K562 (cell line): ENCODE results near the gene DNAJC13. TPM values are rescaled to one million over a fixed set of nuclear protein-coding genes. Genes with fewer than 3 reads are reported as not detected.

Experiments
- ATAC-seq: fragments of 200-7000 bp; cut with Tn5 transposase; 3 replicates; pipeline ENCODE4 v1.9.1; 2020; ENCODE audit warnings: moderate library complexity
- BruUV-seq: library from RNA; stranded (reverse); fragments of 400-500 nt; replicated peaks from 2 replicates; lab custom pipeline; 2021; lab: Mats Ljungman, UMichigan
- CTCF ChIA-PET: fragments of 300-600 bp; formaldehyde crosslinking; extraction: SDS; loops from one replicate; lab custom pipeline; 2021; ENCODE audit warnings: low intra/inter-chr PET ratio; lab: Yijun Ruan, JAX
- POLR2A ChIA-PET: fragments of 300-600, 350-650 bp; sonication (Branson Sonifier 250); formaldehyde crosslinking; extraction: SDS; loops from one replicate; lab custom pipeline; 2021; ENCODE audit warnings: antibody characterized with exemption, inconsistent platforms; lab: Yijun Ruan, JAX
- DNase-seq, 4 experiments: peaks; one replicate each; pipeline versions ENCODE4 v3.0.0 to v3.0.0-alpha.2; 2011 to 2018; ENCODE audit warnings: low spot score in 3 of 4, mixed read lengths in 3 of 4; ENCODE audit errors: extremely low read depth in 1 of 4
- FAIRE-seq: peaks from 2 replicates; lab custom pipeline; 2011; peaks lifted over from hg19 to GRCh38; lab: Jason Lieb, UNC
- H2AFZ ChIP-seq: 2 replicates; pipeline ENCODE4 v1.6.0; 2011; ENCODE audit warnings: low read depth, low read length, control low read depth, inconsistent platforms
- H3K27ac ChIP-seq: fragments of 200-600 bp; 3 replicates; pipeline ENCODE4 v1.8.0; 2011; ENCODE audit warnings: low read depth, mild to moderate bottlenecking, control low read depth, inconsistent platforms, low read length, moderate library complexity, mixed read lengths; ENCODE audit errors: extremely low read depth
- H3K27me3 ChIP-seq, 2 experiments: fragments of 300-600 bp in 1 of 2; 2 replicates in 1 of 2; 3 replicates in 1 of 2; pipeline versions ENCODE4 v1.6.0 to v1.8.0; 2011; ENCODE audit warnings: inconsistent platforms in 2 of 2, low read length in 2 of 2, mild to moderate bottlenecking in 1 of 2, mixed read lengths in 1 of 2, moderate library complexity in 1 of 2; ENCODE audit not compliant: control insufficient read depth in 2 of 2, insufficient read depth in 2 of 2
- H3K36me3 ChIP-seq: fragments of 300-600 bp; 3 replicates; pipeline ENCODE4 v1.8.0; 2011; ENCODE audit warnings: mild to moderate bottlenecking, low read length, inconsistent platforms; ENCODE audit not compliant: control insufficient read depth, insufficient read depth
- H3K4me1 ChIP-seq, 2 experiments: fragments of 200-600 bp in 1 of 2; replicated peaks in 1 of 2; 2 replicates in 1 of 2; 3 replicates in 1 of 2; pipeline versions ENCODE4 v1.5.1 to v1.8.0; 2011; ENCODE audit warnings: inconsistent platforms in 2 of 2, low read length in 2 of 2, mild to moderate bottlenecking in 1 of 2, mixed read lengths in 1 of 2, moderate library complexity in 1 of 2; ENCODE audit not compliant: control insufficient read depth in 2 of 2, insufficient read depth in 2 of 2
- H3K4me2 ChIP-seq: 2 replicates; pipeline ENCODE4 v1.6.1; 2011; ENCODE audit warnings: low read length, control low read depth, inconsistent platforms, mixed read lengths; ENCODE audit not compliant: insufficient read depth
- H3K4me3 ChIP-seq: fragments of 200-600 bp; sonication (generic), shearing (Covaris generic); 2 replicates; pipeline ENCODE4 v1.5.1; 2016; ENCODE audit warnings: control low read depth, inconsistent platforms
- H3K79me2 ChIP-seq: fragments of 200-600 bp; 3 replicates; pipeline ENCODE4 v1.8.0; 2011; ENCODE audit warnings: low read length, inconsistent platforms; ENCODE audit not compliant: control insufficient read depth, insufficient read depth
- H3K9ac ChIP-seq, 2 experiments: 2 replicates each; pipeline versions ENCODE4 v1.6.0 to v1.6.1; 2011; ENCODE audit warnings: low read depth in 2 of 2, low read length in 2 of 2, control low read depth in 1 of 2, inconsistent platforms in 1 of 2, mild to moderate bottlenecking in 1 of 2, mixed read lengths in 1 of 2; ENCODE audit not compliant: insufficient read depth in 1 of 2
- H3K9me1 ChIP-seq: one replicate; pipeline ENCODE4 v1.6.0; 2011; ENCODE audit warnings: inconsistent platforms, mild to moderate bottlenecking, low read length, moderate library complexity; ENCODE audit not compliant: control insufficient read depth, insufficient read depth
- H3K9me3 ChIP-seq: replicated peaks from 2 replicates; pipeline ENCODE4 v1.5.1; 2011; ENCODE audit warnings: low read depth, low read length, inconsistent platforms; ENCODE audit not compliant: control insufficient read depth, insufficient read depth
- H4K20me1 ChIP-seq: replicated peaks from 2 replicates; pipeline ENCODE4 v1.6.1; 2011; ENCODE audit warnings: low read length, inconsistent platforms, mixed read lengths; ENCODE audit not compliant: control insufficient read depth, insufficient read depth
- HNRNPLL ChIP-seq: fragments of 200-400 bp; formaldehyde crosslinking; IDR thresholded peaks from 2 replicates; pipeline ENCODE4 v1.6.1; 2017; ENCODE audit warnings: low read length, low read depth, mild to moderate bottlenecking; ENCODE audit not compliant: poor library complexity, severe bottlenecking
- PHF8 ChIP-seq: fragments of 200-600 bp; sonication (generic); IDR thresholded peaks from 2 replicates; pipeline ENCODE4 v1.6.1; 2012; ENCODE audit warnings: mixed run types, mild to moderate bottlenecking, inconsistent platforms, low read length, moderate library complexity, borderline replicate concordance
- PRDM10 ChIP-seq: fragments of 450-650 bp; IDR thresholded peaks from 2 replicates; pipeline ENCODE4 v1.6.1; 2018; ENCODE audit not compliant: partially characterized antibody
- RFX7 ChIP-seq: fragments of 250-450 bp; sonication (Bioruptor Pico); IDR thresholded peaks from 2 replicates; pipeline ENCODE4 v1.5.1; 2021; ENCODE audit warnings: mild to moderate bottlenecking
- SFPQ ChIP-seq: fragments of 200-400 bp; formaldehyde crosslinking; IDR thresholded peaks from 2 replicates; pipeline ENCODE4 v1.6.1; 2017; ENCODE audit warnings: mild to moderate bottlenecking, low read depth, low read length, moderate library complexity
- ZNF644 ChIP-seq: fragments of 200-800 bp; sonication (Bioruptor generic); IDR thresholded peaks from 2 replicates; pipeline ENCODE4 v1.6.1; 2016; ENCODE audit warnings: low read depth, missing genetic modification characterization, missing compliant biosample characterization
- ZNF717 ChIP-seq: fragments of 250-450 bp; sonication (Bioruptor Pico); IDR thresholded peaks from 2 replicates; pipeline ENCODE4 v1.5.0; 2021
- whole genome bisulfite sequencing: fragments of 100-300 bp; shearing (Covaris generic); methylation state at CpG from one replicate; pipeline ENCODE4 v1.1.6; 2016; ENCODE audit warnings: low coverage, mixed read lengths; ENCODE audit not compliant: insufficient coverage; ENCODE audit errors: missing lambda C conversion rate; 5-methylcytosine and 5-hydroxymethylcytosine counted together
- in situ Hi-C: fragments of 300-500 bp; cut with MboI; formaldehyde crosslinking; loops from 4 replicates; pipeline ENCODE4 v1.15.0; 2018; ENCODE audit warnings: inconsistent platforms, mixed read lengths
- intact Hi-C: fragments of 100-400 bp; cut with micrococcal nuclease; formaldehyde crosslinking; loops from 2 replicates; pipeline ENCODE4 v1.14.2; 2022
- polyA plus RNA-seq, 8 experiments: library from polyadenylated mRNA; depleted of rRNA in 4 of 8; stranded (reverse) in 5 of 8; unstranded in 3 of 8; fragments of >200 nt; fragmentation: Nextera tagmentation in 2 of 8; fragmentation: Illumina TruSeq in 1 of 8; extraction: Ambion mirVana in 2 of 8; extraction: Trizol in 1 of 8; gene quantifications; 2 replicates each; pipeline versions ENCODE4 v1.2.1 to v1.2.3, GENCODE V29; 2011 to 2014; ENCODE audit warnings: inconsistent platforms in 1 of 8, missing spikeins in 1 of 8
- total RNA-seq, 7 experiments: library from RNA; depleted of rRNA in 6 of 7; stranded (reverse); fragments of >200 nt in 6 of 7; fragmentation: Illumina TruSeq in 2 of 7; extraction: Trizol in 2 of 7; gene quantifications; 2 replicates each; pipeline versions ENCODE4 v1.2.1 to v1.2.3, GENCODE V29; 2011 to 2021; ENCODE audit warnings: low replicate concordance in 1 of 7
- TF ChIP-seq, protein P1 (sequence below): fragments of 250-450 bp; sonication (Bioruptor Pico); IDR thresholded peaks from 2 replicates; pipeline ENCODE4 v1.4.0; 2020; ENCODE audit warnings: borderline replicate concordance

Gene DNAJC13
- total and polyA plus RNA-seq, 9 of the 15 experiments (the other 6 are each of a cell fraction or from before 2014, with no cell fraction given) = 2.9 to 17.1 (median 10.2) TPM

DNA sequence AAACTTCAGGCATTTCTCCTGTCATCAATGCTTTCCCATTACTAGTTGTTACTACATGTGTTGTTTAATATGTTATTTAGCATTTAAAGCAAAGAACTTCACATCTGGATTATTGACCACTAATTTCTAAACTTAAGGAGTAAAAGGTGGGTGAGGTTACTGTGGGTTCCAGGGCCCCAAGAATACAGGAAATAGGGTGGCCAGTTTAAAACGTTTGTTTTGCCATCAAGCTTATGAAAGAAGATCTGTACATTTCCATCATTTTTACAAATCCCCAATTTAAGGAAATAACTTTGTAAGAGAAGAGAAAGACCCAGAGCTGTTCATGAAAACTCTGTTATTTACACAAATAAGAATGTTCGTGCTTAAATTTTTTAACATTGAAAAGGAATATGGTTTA is 125.3 kb downstream of the DNAJC13 start:
- Histone ChIP-seq H4K20me1 (no peaks in the 10 kb centered on the region), H3K9me1 (no peaks in the 10 kb centered on the region), H3K4me1 (no peaks in the 10 kb centered on the region; a peak in 1 of 5 replicates), H3K27ac (no peak overlapping the region), H3K4me2 (no peak overlapping the region), H3K36me3 (peaks cover 2% of the 10 kb centered on the region; the same call in 1 of the 3 replicates), H3K9ac (no peak overlapping the region), H3K4me3 (no peak overlapping the region), H3K27me3 (no peaks in the 10 kb centered on the region), H3K9me3 (no peaks in the 10 kb centered on the region), H2AFZ (no peak overlapping the region), H3K79me2 (no peaks in the 10 kb centered on the region)
- no peak for ATAC-seq
- ChIA-PET CTCF (no interaction called here), POLR2A (no interaction called here)
- intact Hi-C loops = no loop called here
- in situ Hi-C loops = loop anchor here (5.0 kb wide), 1 partner anchor 100 kb away; no protein-coding TSS in a partner anchor
- no peak for TF ChIP-seq HNRNPLL
- TF ChIP-seq ZNF644 = no peak
- no peak for TF ChIP-seq RFX7
- TF ChIP-seq PHF8 = no peak
- TF ChIP-seq, protein P1, sequence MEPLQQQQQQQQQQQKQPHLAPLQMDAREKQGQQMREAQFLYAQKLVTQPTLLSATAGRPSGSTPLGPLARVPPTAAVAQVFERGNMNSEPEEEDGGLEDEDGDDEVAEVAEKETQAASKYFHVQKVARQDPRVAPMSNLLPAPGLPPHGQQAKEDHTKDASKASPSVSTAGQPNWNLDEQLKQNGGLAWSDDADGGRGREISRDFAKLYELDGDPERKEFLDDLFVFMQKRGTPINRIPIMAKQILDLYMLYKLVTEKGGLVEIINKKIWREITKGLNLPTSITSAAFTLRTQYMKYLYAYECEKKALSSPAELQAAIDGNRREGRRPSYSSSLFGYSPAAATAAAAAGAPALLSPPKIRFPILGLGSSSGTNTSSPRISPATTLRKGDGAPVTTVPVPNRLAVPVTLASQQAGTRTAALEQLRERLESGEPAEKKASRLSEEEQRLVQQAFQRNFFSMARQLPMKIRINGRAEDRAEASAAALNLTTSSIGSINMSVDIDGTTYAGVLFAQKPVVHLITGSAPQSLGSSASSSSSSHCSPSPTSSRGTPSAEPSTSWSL (CRISPR knock-in tag) = no peak
- TF ChIP-seq ZNF717 (CRISPR knock-in tag) = no peak
- no peak for TF ChIP-seq SFPQ
- TF ChIP-seq PRDM10 = no peak
- FAIRE-seq = no peak
- no peak for DNase-seq
- BruUV-seq = no TSS peak
- WGBS = 23% methylated on average over 2 of the region's 2 CpGs
